Retinal pigment epithelial cell (primary cell): ENCODE results near the gene RIPOR2.

Source experiments
- DNase-seq: peaks from one replicate; pipeline ENCODE4 v3.0.0-alpha.2; 2010; ENCODE audit warnings: low read depth
- H3K4me3 ChIP-seq: 2 replicates; pipeline ENCODE4 v1.5.1; 2011; ENCODE audit warnings: mild to moderate bottlenecking, low read length, control low read depth, moderate library complexity
- CTCF ChIP-seq: conservative IDR thresholded peaks from 2 replicates; pipeline ENCODE4 v1.5.1; 2011; ENCODE audit warnings: low read depth, low read length, control low read depth, inconsistent platforms

Gene RIPOR2

GRCh38 chr6:24864343-24864742 lies 71.4 kb downstream of the RIPOR2 start:
- no peak for TF ChIP-seq CTCF
- no peak for DNase-seq

DNA sequence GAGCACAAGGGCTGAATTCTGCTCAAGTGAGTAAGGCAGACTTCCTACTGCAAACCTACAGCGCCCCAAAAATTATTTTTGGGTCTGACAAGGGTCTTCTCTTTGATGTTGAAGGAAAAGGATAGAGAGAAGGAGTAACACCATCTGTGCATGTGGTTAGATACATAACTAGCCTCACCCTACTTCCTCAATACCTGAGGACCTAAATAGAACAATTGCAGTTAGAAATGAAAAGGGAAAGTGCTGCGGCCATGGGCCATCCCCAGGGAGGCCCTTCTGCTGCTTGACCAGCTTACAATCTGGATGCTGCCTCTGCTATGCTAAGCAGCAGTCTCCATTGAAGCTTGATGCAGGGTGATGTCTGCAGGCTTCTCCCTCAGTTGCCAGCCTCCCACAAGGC lies 73.8 kb downstream of the RIPOR2 start:
- no peak for TF ChIP-seq CTCF
- no peak overlapping the region for H3K4me3 ChIP-seq
- no peak for DNase-seq

More at GRCh38 chr6:24864343-24864742, 71.4 kb downstream of the RIPOR2 start:
- no peak overlapping the region for H3K4me3 ChIP-seq

GRCh38 chr6:24859608-24860200 lies 76.1 kb downstream of the RIPOR2 start:
- H3K4me3 ChIP-seq: no peak overlapping the region
- DNase-seq: no peak
- TF ChIP-seq CTCF: no peak

- no peak overlapping the region for H3K4me3 ChIP-seq
- no peak for TF ChIP-seq CTCF
- no peak for DNase-seq
These were observed 76.6 kb downstream of the RIPOR2 start for GRCh38 chr6:24859132-24859531.

DNA sequence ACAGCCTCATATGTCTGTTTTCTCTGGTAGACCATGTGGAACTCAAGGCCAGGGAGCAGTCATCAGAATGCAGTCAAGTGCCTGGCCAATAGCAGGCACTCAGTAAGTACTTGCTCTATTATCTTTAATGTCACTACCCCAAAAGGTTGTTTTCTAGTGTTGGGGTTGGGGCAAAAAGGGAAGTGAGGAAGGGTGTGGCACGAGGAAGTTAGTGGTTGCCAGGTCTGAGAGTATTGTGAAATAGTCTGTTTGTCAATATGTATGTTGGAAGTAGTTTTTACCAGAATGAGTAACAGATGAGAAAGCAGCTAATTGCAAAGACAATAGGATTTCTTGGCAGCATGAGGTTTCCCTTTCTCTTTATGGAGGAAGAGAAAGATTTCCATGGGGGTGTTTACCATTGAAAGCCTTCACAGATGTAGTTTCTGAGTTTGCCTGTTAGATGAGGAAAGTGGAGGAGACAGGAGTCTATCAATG lies 77.5 kb downstream of the RIPOR2 start:
- DNase-seq: no peak
- no peak overlapping the region for H3K4me3 ChIP-seq
- no peak for TF ChIP-seq CTCF

DNA sequence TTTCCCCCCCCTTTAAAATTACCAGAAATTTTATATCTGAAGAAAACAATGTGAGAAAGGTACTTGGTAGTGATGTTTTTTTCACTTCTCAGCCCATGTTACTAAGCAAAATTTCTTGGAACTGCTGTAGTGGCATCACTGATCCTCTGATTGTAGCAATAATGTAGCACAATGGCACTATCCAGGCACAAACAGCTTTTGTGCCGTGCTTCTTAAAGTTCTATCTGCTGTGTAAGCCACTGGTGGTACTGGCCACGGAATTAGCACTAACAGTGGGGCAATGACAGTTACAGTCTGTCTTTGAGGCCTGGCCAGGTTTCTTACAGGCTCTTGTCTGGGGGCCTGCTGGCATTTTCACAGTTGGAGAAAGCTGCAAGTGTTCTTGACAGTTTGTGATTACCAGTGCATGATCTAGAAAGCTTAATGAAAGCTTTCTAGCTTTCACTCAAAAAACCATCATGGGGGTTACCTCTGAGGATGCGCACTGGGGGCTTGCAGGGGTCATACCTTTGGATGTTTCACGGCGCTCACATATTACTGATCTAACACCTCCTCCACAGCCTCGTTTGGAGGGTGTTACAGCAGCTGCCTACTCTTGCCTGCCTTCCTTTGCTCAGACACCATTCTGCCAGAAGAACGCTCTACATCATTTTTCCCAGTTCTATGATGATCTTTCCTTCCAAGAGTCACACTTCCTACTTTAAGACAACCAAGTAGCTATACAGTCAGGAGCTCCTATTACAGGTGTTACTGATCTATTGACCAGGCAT lies 78.7 kb downstream of the RIPOR2 start:
- H3K4me3 ChIP-seq: no peak overlapping the region

More for the DNA sequence above, 78.7 kb downstream of the RIPOR2 start:
- TF ChIP-seq CTCF: no peak
- no peak for DNase-seq
